HG03060 (cell line): ENCODE data around the gene KAT7.

Experiments used
- ATAC-seq: cut with Tn5 transposase; IDR thresholded peaks from one replicate; pipeline ENCODE4 v1.9.1; 2021; ENCODE audit warnings: low read depth, moderate number of reproducible peaks; ENCODE audit not compliant: unreplicated experiment

The KAT7 gene

DNA sequence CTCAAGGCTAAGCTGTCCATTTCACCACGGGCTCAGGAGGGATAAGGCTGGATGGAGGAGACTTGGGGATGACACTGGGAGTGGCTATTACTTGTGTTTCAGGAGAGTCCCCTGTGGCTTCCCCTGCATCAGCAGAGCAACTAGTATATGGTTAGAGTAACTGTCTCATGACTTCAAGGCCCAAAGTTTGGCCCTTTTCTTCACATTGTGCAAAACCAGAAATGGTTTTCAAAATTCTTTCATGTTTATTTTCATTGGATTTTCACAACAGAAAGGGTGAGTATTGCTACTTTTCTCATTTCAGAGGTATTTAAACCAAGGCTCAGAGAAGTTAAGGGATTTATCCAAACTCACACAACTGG, 77.5 kb downstream of the KAT7 start:
- ATAC-seq: no peak

DNA sequence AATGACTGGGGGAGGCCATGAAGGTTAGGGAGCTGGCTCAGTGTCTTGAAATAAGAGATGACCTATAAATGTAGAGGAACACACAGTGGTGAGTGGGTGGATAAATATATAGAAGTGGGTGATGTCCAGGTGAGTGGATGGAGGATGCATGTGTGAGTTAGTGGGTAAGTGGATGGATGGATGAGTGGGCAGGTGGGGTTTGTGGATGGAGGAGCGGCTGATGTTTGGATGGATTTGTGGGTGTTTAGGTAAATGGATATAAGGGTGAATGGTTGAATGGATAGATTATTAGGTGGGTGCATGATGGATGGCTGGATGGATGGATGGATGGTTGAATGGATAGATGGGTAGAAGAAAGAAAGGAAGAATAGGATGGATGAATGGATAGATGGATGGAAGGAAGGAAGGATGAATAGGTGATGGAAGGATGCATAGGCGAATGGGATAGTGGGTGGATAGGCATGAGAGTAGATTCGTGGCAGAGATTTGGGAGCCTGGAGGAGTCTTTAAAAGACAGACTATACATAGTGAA, 78.5 kb downstream of the KAT7 start:
- ATAC-seq: no peak

DNA sequence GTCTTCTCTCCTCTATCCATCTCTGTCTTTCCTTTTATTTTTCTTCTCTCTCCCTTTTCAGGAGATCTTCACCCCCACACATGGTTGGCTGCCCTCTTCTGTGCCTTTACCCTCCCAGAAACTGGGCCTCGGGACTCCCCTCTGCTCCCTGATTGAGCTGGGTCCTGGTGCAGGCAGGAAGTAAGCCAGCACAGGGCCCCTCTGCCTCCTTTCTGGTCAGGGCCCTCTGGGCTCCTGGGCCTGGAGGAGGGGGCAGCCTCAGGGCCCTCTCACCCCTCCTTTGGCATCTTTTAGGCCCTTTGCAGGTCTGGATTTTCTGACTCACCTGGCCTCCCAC, 80.5 kb downstream of the KAT7 start:
- ATAC-seq: no peak

DNA sequence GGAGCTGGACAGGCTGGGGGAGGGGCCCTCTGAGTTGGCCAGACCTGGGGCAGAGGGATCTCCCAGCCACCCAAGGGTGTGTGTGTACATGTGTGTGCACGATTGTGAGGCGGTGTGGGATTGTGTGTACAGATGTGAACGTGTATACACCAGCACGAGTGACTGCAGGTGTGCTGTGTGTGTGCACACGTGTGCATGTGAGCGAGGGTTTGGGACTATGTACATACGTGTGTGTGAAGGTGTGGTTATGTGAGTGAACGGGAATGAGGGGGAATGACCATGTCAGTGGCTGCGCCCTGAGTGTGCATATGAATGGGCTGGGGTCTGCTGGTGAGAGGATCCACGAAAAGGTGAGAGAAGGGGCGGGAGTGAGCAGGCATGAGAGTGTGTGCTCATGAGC, 81.8 kb downstream of the KAT7 start:
- ATAC-seq: no peak

DNA sequence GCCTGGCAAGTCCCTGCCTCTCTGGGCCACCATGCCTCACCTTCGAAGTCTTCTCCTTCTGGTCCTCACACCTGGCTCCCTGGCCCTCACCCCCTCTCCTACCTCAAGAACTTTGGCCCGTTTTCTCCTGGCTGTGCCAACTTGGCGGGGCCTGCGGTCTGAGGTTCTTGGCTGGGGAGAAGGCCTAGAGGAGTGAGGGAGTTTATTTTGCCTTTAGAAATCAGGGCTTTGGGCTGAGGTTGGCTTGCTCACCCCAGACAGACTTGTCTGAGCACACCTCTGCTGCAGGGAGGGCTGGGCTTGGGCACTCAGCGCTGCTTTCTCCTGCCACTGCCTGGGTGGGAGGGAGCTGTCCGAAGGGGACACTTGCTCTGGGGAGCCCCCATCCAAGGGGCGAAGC, 82.7 kb downstream of the KAT7 start:
- ATAC-seq: no peak

DNA sequence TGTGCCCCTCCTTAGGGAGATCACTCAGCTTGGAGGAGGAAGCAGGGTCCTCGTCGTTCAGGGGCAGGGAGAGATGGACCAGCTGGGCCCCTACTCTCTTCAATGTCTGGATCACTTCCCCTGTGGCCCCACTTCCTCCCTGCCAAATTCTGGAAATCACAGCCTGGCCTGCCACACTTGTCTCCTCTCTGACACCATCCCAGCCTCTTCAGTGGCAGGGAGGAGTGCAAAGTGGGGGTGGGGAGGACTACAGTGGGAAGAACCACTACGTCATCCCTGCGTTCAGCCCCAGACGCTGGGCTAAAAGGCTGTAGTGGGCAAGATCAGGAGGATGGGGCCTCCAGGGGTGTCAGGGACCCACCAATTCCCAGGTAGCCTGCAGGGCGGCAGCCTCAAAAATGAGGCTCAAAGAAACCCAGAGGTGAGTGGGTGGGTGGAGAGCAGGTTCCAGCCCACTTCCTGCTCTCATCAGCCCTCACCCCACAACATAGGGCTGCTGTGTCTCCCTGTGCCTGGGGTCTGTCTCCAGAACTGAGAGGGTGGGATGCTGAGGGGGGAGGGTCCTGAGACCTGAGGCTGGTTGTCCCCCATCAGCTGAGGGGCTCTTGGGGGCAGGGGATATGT, 84.4 kb downstream of the KAT7 start:
- no peak for ATAC-seq

DNA sequence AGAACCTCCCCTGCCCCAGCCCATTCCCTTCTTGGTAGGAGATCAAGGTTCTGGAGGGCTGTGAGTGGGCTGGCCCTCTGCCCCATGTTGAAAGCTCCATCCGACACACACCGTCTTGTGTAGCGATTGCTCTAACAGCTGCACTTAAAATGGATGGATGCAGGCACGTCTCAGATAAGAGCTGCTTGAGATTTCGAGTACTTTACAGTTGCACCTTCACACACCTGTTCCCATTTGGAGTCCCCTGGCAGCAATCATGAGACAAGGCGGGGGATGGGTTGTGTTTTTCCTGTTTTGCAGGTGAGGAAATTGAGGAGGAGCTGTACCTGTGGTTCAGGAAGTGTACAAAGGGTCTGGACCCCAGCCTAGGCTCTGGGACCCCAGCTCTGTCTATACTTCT, 85.0 kb downstream of the KAT7 start:
- no peak for ATAC-seq

DNA sequence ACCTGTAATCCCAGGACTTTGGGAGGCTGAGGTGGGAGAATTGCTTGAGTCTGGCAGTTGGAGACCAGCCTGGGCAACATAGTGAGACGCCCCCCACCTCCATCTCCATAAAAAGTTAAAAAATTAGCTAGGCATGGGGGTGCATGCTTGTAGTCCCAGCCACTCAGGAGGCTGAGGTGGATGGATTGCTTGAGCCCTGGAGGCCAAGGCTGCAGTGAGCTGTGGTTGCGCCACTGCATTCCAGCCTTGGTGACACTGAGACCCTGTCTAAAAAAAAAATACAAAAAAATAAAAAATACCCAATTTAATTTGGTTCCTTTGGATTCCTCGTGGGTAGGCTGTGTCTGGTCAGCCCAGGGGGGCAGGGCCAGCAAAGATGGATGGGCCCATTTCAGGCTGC, 85.4 kb downstream of the KAT7 start:
- ATAC-seq: no peak

DNA sequence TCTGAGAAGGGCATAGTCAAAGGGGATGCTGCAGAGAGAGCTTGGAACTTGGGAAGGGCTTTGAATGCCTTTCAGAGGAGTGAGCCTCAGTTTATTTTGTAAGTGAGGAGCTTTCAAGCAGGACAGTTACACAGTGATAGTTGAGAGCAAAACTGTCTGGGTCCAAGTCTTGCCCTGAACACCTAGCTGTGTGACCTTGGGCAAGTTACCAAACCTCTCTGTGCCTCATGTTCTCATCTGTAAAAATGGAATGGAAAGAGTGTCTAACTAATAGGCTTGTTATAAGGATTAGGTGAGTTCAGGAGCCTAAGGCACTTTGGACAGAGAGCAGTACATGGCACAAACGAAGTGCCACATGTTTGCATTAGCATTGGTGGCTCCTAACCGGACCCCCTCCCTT, 86.4 kb downstream of the KAT7 start:
- no peak for ATAC-seq

DNA sequence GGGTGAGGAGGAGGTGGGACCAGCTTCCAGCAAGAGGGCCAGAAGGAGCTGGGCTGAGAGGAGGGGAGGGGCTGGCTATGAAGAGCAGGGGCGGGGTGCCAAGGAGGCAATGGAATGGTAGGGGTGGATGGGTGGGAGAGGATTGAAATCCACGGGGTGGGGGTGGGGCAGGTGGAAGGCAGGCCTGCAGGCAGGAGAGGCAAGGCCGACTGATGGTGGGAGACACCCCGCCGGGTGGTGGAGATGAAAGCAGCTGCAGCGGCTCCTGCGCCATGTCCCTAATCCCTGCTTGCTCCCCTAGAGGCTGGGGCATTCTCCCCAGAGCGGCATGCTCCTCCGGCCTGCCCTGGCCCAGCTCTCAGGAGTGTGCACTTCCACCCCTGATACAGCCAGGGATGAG, 87.2 kb downstream of the KAT7 start:
- ATAC-seq: no peak

DNA sequence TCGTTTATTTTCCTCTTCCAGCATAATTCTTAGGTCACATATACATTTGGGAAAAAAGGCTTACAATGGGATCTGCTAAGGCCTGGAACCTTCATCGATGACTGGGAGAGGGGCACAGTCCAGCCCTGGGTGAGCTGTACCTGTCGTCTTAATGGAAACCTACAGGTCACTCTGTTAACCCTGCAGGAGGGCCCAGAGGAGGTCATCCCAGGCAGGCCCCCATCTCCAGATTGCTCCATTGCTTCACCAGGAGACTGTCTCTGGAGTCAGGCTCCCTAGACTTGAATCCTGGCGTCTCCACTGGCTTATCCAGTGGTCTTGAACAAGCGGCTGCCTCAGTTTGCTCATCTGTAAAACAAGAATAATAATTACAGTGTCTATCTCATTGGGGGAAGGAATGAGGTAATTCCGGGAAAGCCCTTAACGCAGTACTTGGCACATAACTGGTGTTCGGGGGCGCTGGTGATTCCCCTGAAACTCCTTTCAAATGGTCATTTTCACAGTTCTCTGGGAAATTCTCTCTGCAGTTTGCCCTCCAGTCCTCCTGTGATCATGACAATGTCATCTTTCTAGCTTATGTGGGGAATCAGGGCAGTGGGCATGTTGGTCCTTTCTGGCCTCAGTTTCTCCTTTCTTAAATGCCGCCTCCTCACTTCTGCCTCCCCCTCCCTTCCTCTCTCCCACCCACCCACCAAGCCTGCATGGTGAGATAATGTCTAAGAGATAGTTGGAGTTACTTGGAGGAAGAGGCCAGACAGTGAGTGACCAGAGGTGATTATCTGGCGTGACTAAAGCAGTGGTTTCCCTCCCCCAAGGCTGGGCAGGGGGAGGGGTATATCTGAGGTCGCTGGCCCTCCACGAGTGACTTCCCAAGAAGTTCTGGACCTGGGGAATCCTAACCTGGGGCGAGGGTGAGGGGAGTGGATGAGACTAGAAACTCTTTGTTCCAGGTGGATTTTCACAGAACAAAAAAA, 90.7 kb downstream of the KAT7 start:
- no peak for ATAC-seq

DNA sequence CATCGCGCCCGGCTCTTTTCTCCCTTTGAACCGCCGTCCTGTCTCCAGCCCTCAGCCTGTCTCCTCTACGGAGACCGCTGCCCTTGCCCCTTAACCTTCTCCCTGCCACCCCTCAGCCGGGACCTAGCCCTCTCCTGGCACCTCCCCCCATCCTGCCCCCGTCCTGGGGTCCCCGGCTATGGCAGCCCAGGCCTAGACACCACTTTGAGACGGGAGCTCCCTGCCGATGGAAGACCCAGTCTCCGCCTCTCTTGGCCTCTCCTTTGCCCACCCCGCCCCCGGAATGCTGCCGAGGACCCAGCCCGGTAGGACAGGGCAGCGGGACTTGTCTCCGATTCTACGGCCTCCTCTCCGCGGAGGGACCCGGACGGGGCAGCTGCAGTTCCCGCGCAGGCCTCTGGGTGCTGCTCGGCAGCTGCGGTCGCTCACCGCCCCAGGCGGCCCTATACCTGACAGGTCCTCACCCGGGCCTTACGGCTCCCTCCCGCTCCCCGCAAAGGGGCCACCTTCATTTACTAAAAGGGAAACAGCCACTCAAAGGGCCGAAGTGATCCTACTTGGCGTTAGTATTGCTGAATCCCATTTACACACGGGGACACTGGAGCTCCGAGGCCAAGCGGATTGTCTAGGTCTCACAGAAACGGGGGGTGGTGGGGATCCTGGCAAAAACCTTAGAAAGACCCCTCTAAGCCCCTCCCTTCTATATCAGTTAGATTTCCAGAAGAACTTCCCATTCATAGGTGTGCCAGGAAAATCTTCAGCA, 92.0 kb downstream of the KAT7 start:
- ATAC-seq: no peak

DNA sequence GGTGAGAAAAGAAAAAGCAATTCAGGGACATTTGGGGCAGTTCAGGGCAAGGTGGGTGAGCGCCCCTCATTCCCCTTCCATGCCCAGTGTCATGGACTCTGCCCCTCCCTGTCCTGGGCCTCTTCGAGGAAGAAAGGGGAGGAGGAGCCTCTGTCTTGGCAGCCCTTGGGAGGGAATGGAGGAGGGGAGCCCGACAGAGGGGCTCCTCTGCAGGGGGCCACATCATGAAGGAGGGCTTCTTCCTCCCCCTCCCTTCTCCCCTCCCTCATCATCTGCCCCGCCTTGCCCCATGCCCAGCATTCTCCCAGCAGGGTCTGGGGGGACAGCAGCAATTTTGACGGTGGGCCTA, 92.5 kb downstream of the KAT7 start:
- no peak for ATAC-seq

DNA sequence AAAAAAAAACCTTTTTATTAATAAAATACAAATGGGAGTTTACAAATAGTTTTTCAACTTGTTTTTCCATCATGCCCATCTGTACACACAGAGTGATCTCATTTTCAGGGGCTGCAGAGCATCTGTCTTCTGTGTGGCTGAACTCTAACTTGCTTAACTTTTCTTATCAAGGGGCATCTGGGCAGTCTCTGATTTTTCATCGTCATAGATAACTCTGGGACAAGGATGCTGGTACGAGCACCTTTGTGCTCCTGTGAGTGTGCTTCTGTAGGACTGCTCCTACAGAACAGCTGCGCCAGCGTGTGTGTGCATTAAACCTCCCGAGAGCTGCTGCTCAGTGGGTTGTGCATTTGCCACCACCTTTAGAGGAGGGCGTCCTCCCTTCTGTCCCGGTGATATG, 94.0 kb downstream of the KAT7 start:
- ATAC-seq: no peak
